Lung (tissue), 12 donors: ENCODE results near the gene ZNF516. TPM values are rescaled to one million over a fixed set of nuclear protein-coding genes. Genes with fewer than 3 reads are reported as not detected.

Experiments
- ATAC-seq: fragments of 200-7000 bp; cut with Tn5 transposase; one replicate; pipeline ENCODE4 v1.9.1; 2020; ENCODE audit warnings: moderate number of reproducible peaks; ENCODE audit not compliant: insufficient read depth, low FRiP score
- DNase-seq, 3 donors: peaks; one replicate each; pipeline ENCODE4 v3.0.0-alpha.2; 2013 to 2017
- H3K27ac ChIP-seq, 2 donors: one replicate each; pipeline ENCODE4 v1.5.1; 2013; ENCODE audit warnings: mild to moderate bottlenecking in 2 of 2, moderate library complexity in 2 of 2, control low read depth in 1 of 2, inconsistent platforms in 1 of 2, low read depth in 1 of 2, low read length in 1 of 2
- H3K27me3 ChIP-seq, 3 donors: one replicate each; pipeline ENCODE4 v1.5.1; 2013; ENCODE audit warnings: low read length in 2 of 3; ENCODE audit not compliant: control insufficient read depth in 3 of 3, insufficient read depth in 3 of 3
- H3K36me3 ChIP-seq, 4 donors: one replicate each; pipeline ENCODE4 v1.5.1; 2013; ENCODE audit warnings: low read length in 4 of 4, mild to moderate bottlenecking in 1 of 4, moderate library complexity in 1 of 4; ENCODE audit not compliant: control insufficient read depth in 4 of 4, insufficient read depth in 4 of 4
- H3K4me1 ChIP-seq, 5 donors: one replicate each; pipeline ENCODE4 v1.5.1; 2013; ENCODE audit warnings: low read length in 5 of 5, mild to moderate bottlenecking in 2 of 5, moderate library complexity in 1 of 5; ENCODE audit not compliant: control insufficient read depth in 5 of 5, insufficient read depth in 5 of 5
- H3K4me3 ChIP-seq: one replicate; pipeline ENCODE4 v1.5.1; 2013; ENCODE audit warnings: mild to moderate bottlenecking, control low read depth, moderate library complexity
- H3K9ac ChIP-seq, 2 donors: one replicate each; pipeline ENCODE4 v1.5.1; 2013; ENCODE audit warnings: low read length in 2 of 2, control low read depth in 1 of 2; ENCODE audit not compliant: insufficient read depth in 1 of 2
- H3K9me3 ChIP-seq, 4 donors: one replicate each; pipeline ENCODE4 v1.5.1; 2013; ENCODE audit warnings: low read length in 3 of 4, mild to moderate bottlenecking in 1 of 4, moderate library complexity in 1 of 4; ENCODE audit not compliant: control insufficient read depth in 4 of 4, insufficient read depth in 3 of 4
- CTCF ChIP-seq: IDR thresholded peaks from 2 replicates; pipeline ENCODE4 v1.5.1; 2012; ENCODE audit warnings: mild to moderate bottlenecking; ENCODE audit errors: control extremely low read depth, extremely low read depth
- WGBS, 2 donors: extraction: QIAGEN DNeasy Blood & Tissue Kit; methylation state at CpG; one replicate each; pipeline ENCODE4 v1.1.7; 2013; 5-methylcytosine and 5-hydroxymethylcytosine counted together
- polyA plus RNA-seq, 2 donors: library from polyadenylated mRNA; stranded (reverse); fragments of 200-250 nt; gene quantifications; one replicate each; pipeline ENCODE4 v1.2.1, GENCODE V29; 2013
- total RNA-seq, 2 donors: library from RNA; depleted of rRNA in 1 of 2; stranded (reverse); fragments of >200 nt in 1 of 2; gene quantifications; one replicate each; pipeline ENCODE4 v1.2.1, GENCODE V29; 2014 to 2021
- donor health status: control.
- donor health status: control.
- donor health status: Bipolar disorder and iron deficiency.
- donor health status: healthy.
- donor health status: DM: yes; HTN: yes; CAD: no.

The ZNF516 gene
- total and polyA plus RNA-seq, 4 donors: 7.7 to 45.4 (median 26.4) TPM

- H3K9ac ChIP-seq: no peak overlapping the region
- H3K27ac ChIP-seq: no peak overlapping the region
- H3K27me3 ChIP-seq: no peaks in the 10 kb centered on the region
- peak in 1 of 3 donors; percentile 51 for DNase-seq
- H3K36me3 ChIP-seq: no peaks in the 10 kb centered on the region
- ATAC-seq: no peak
- no peak for TF ChIP-seq CTCF
- H3K9me3 ChIP-seq: no peaks in the 10 kb centered on the region
- 73 to 89% methylated on average over 17 of the region's 17 CpGs for WGBS, 2 donors
- H3K4me1 ChIP-seq: peaks cover 8 to 52% (median 19%) of the 10 kb centered on the region in 5 donors
- H3K4me3 ChIP-seq: no peak overlapping the region
Measured at GRCh38 chr18:76414936-76415621, 80.0 kb downstream of the ZNF516 start.

- no peak overlapping the region for H3K9ac ChIP-seq
- DNase-seq (no peak), ATAC-seq (no peak)
- no peaks in the 10 kb centered on the region for H3K27me3 ChIP-seq
- peaks cover 0 to 4% (median 0%) of the 10 kb centered on the region in 4 donors for H3K36me3 ChIP-seq
- peaks cover 8 to 44% (median 18%) of the 10 kb centered on the region in 5 donors for H3K4me1 ChIP-seq
- H3K27ac ChIP-seq: no peak overlapping the region
- TF ChIP-seq CTCF: no peak
- WGBS, 2 donors: 79 to 92% methylated on average over 19 of the region's 19 CpGs
- H3K9me3 ChIP-seq: no peaks in the 10 kb centered on the region
- no peak overlapping the region for H3K4me3 ChIP-seq
Measured at GRCh38 chr18:76412818-76413565, 82.0 kb downstream of the ZNF516 start.

- Histone ChIP-seq H3K27me3 (no peaks in the 10 kb centered on the region), H3K4me1 (peaks cover 8 to 37% (median 16%) of the 10 kb centered on the region in 5 donors), H3K4me3 (no peak overlapping the region), H3K36me3 (peaks cover 0 to 5% (median under 1%) of the 10 kb centered on the region in 4 donors), H3K9me3 (no peaks in the 10 kb centered on the region), H3K27ac (no peak overlapping the region), H3K9ac (no peak overlapping the region)
- 73 to 78% methylated on average over 21 of the region's 21 CpGs for WGBS, 2 donors
- DNase-seq (no peak), ATAC-seq (no peak)
- no peak for TF ChIP-seq CTCF
Measured at GRCh38 chr18:76412010-76412817, 82.8 kb downstream of the ZNF516 start.
